GM18951 (cell line): Measurements from ENCODE around the gene ZDHHC11.
"Not testable (repeated sequence)": the region's sequence is repeated elsewhere in the genome, so short reads cannot be mapped to it uniquely, and the experiment has no call there.

Experiments used
- POLR2A ChIP-seq: IDR thresholded peaks from 4 replicates; pipeline ENCODE4 v1.6.1; 2011; ENCODE audit warnings: mild to moderate bottlenecking; ENCODE audit not compliant: insufficient read length, insufficient read depth; ENCODE audit errors: extremely low read depth
- in situ Hi-C: fragments of 300-500 bp; cut with MboI; formaldehyde crosslinking; loops from one replicate; pipeline ENCODE4 v1.12.0; 2022; ENCODE audit warnings: low sequenced_read_pairs, mixed read lengths, inconsistent platforms; ENCODE audit not compliant: unreplicated experiment

ZDHHC11 gene

GRCh38 chr5:884345-885126 is 33.8 kb upstream of the ZDHHC11 start:
- no peak for TF ChIP-seq POLR2A
- in situ Hi-C loops: no loop called here

- no peak for TF ChIP-seq POLR2A
- in situ Hi-C loops: no loop called here
Observed at GRCh38 chr5:883475-884181, 32.8 kb upstream of the ZDHHC11 start.

- in situ Hi-C loops: no loop called here
- TF ChIP-seq POLR2A: no peak
Observed at GRCh38 chr5:882253-883183, 31.7 kb upstream of the ZDHHC11 start.

GRCh38 chr5:881551-881935 is 30.8 kb upstream of the ZDHHC11 start:
- no peak for TF ChIP-seq POLR2A
- in situ Hi-C loops: no loop called here

GRCh38 chr5:880816-881550 is 30.2 kb upstream of the ZDHHC11 start:
- no peak for TF ChIP-seq POLR2A
- in situ Hi-C loops: no loop called here

GRCh38 chr5:878677-879076 is 27.9 kb upstream of the ZDHHC11 start:
- in situ Hi-C loops: not testable (repeated sequence)

- in situ Hi-C loops: no loop called here
- TF ChIP-seq POLR2A: no peak
Observed at GRCh38 chr5:878125-878524, 27.3 kb upstream of the ZDHHC11 start.

- no peak for TF ChIP-seq POLR2A
- in situ Hi-C loops: no loop called here
Observed at GRCh38 chr5:876398-877365, 25.9 kb upstream of the ZDHHC11 start.

- in situ Hi-C loops: no loop called here
- no peak for TF ChIP-seq POLR2A
Observed at GRCh38 chr5:875931-876330, 25.1 kb upstream of the ZDHHC11 start.

GRCh38 chr5:873328-873727 is 22.5 kb upstream of the ZDHHC11 start:
- in situ Hi-C loops: no loop called here
- no peak for TF ChIP-seq POLR2A

GRCh38 chr5:872301-872700 is 21.5 kb upstream of the ZDHHC11 start:
- in situ Hi-C loops: no loop called here
- no peak for TF ChIP-seq POLR2A
